HEK293 (cell line): ENCODE measurements around the gene GRM5.

Source experiments
- CTCF ChIA-PET: fragments of 350-600 bp; formaldehyde crosslinking; extraction: SDS; loops from one replicate; lab custom pipeline; 2021; ENCODE audit warnings: antibody characterized with exemption; lab: Yijun Ruan, JAX
- POLR2A ChIA-PET: fragments of 300-600 bp; formaldehyde crosslinking; extraction: SDS; loops from one replicate; lab custom pipeline; 2020; ENCODE audit warnings: antibody characterized with exemption, inconsistent platforms; lab: Yijun Ruan, JAX
- H3K27ac ChIP-seq: fragments of 200-500 bp; sonication (Bioruptor generic); 2 replicates; pipeline ENCODE4 v1.5.1; 2014; ENCODE audit warnings: low read depth, low read length, control low read depth, inconsistent platforms; ENCODE audit errors: extremely low read depth
- H3K36me3 ChIP-seq, 2 experiments: fragments of 200-500 bp in 1 of 2; sonication (Bioruptor generic) in 1 of 2; 1 replicate in 1 of 2; 2 replicates in 1 of 2; pipeline ENCODE4 v1.5.1; 2014 to 2017; ENCODE audit warnings: inconsistent platforms in 2 of 2, low read length in 2 of 2; ENCODE audit not compliant: control insufficient read depth in 2 of 2, insufficient read depth in 1 of 2
- H3K4me1 ChIP-seq: fragments of 200-500 bp; sonication (Bioruptor generic); 2 replicates; pipeline ENCODE4 v1.5.1; 2014; ENCODE audit warnings: mild to moderate bottlenecking, low read length, inconsistent platforms; ENCODE audit not compliant: control insufficient read depth, insufficient read depth
- H3K4me3 ChIP-seq: 2 replicates; pipeline ENCODE4 v1.5.1; 2011; ENCODE audit warnings: low read depth, mild to moderate bottlenecking, control low read depth, low read length, moderate library complexity
- H3K9me3 ChIP-seq: fragments of 200-500 bp; sonication (Bioruptor generic); 2 replicates; pipeline ENCODE4 v1.5.1; 2014; ENCODE audit warnings: low read depth, low read length, inconsistent platforms; ENCODE audit not compliant: control insufficient read depth, insufficient read depth
- BCL11A ChIP-seq: fragments of 450-650 bp; formaldehyde crosslinking; IDR thresholded peaks from 2 replicates; pipeline ENCODE4 v1.5.1; 2016; ENCODE audit warnings: low read depth, missing biosample characterization, missing genetic modification characterization
- GLI4 ChIP-seq: fragments of 450-650 bp; formaldehyde crosslinking; IDR thresholded peaks from 2 replicates; pipeline ENCODE4 v1.5.1; 2016; ENCODE audit warnings: missing biosample characterization, missing genetic modification characterization
- GLIS1 ChIP-seq: fragments of 450-650 bp; formaldehyde crosslinking; IDR thresholded peaks from 2 replicates; pipeline ENCODE4 v1.5.1; 2016; ENCODE audit warnings: missing biosample characterization, missing genetic modification characterization
- HOXC10 ChIP-seq: sonication (generic); formaldehyde crosslinking; IDR thresholded peaks from 2 replicates; pipeline ENCODE4 v1.8.1; 2023; ENCODE audit warnings: mild to moderate bottlenecking, missing genetic modification reagents
- KLF10 ChIP-seq: fragments of 450-650 bp; IDR thresholded peaks from 2 replicates; pipeline ENCODE4 v1.5.1; 2018; ENCODE audit warnings: missing biosample characterization, mild to moderate bottlenecking, missing genetic modification characterization
- OVOL3 ChIP-seq: fragments of 450-650 bp; formaldehyde crosslinking; IDR thresholded peaks from 2 replicates; pipeline ENCODE4 v1.5.1; 2016; ENCODE audit warnings: missing biosample characterization, missing genetic modification characterization
- ZNF114 ChIP-seq: fragments of 450-650 bp; formaldehyde crosslinking; IDR thresholded peaks from 2 replicates; pipeline ENCODE4 v1.5.0; 2017; ENCODE audit warnings: missing biosample characterization, missing genetic modification characterization
- ZNF16 ChIP-seq: fragments of 450-650 bp; formaldehyde crosslinking; IDR thresholded peaks from 2 replicates; pipeline ENCODE4 v1.5.1; 2016; ENCODE audit warnings: low read depth, missing biosample characterization, missing genetic modification characterization
- ZNF169 ChIP-seq: fragments of 450-650 bp; formaldehyde crosslinking; IDR thresholded peaks from 2 replicates; pipeline ENCODE4 v1.5.1; 2016; ENCODE audit warnings: missing biosample characterization, missing genetic modification characterization
- ZNF214 ChIP-seq: fragments of 450-650 bp; formaldehyde crosslinking; IDR thresholded peaks from 2 replicates; pipeline ENCODE4 v1.5.1; 2017; ENCODE audit warnings: missing biosample characterization, mild to moderate bottlenecking, missing genetic modification characterization, borderline replicate concordance
- ZNF239 ChIP-seq: fragments of 450-650 bp; formaldehyde crosslinking; IDR thresholded peaks from 2 replicates; pipeline ENCODE4 v1.5.1; 2016; ENCODE audit warnings: missing biosample characterization, missing genetic modification characterization
- ZNF362 ChIP-seq: fragments of 450-650 bp; formaldehyde crosslinking; IDR thresholded peaks from 2 replicates; pipeline ENCODE4 v1.5.1; 2016; ENCODE audit warnings: missing biosample characterization, missing genetic modification characterization
- ZNF404 ChIP-seq: fragments of 450-650 bp; formaldehyde crosslinking; IDR thresholded peaks from 2 replicates; pipeline ENCODE4 v1.5.1; 2017; ENCODE audit warnings: missing biosample characterization, missing genetic modification characterization
- ZNF513 ChIP-seq: fragments of 450-650 bp; IDR thresholded peaks from 2 replicates; pipeline ENCODE4 v1.5.1; 2018; ENCODE audit warnings: missing biosample characterization, missing genetic modification characterization
- ZNF521 ChIP-seq: fragments of 450-650 bp; formaldehyde crosslinking; IDR thresholded peaks from 2 replicates; pipeline ENCODE4 v1.5.1; 2017; ENCODE audit warnings: missing biosample characterization, mild to moderate bottlenecking, missing genetic modification characterization
- ZNF530 ChIP-seq: fragments of 450-650 bp; formaldehyde crosslinking; IDR thresholded peaks from 2 replicates; pipeline ENCODE4 v1.5.1; 2016; ENCODE audit warnings: low read depth, missing biosample characterization, missing genetic modification characterization
- ZNF549 ChIP-seq: fragments of 450-650 bp; IDR thresholded peaks from 2 replicates; pipeline ENCODE4 v1.5.1; 2018; ENCODE audit warnings: missing biosample characterization, missing genetic modification characterization, mild to moderate bottlenecking, inconsistent platforms, moderate library complexity
- ZNF626 ChIP-seq: fragments of 450-650 bp; sonication (Bioruptor Pico); formaldehyde crosslinking; IDR thresholded peaks from 2 replicates; pipeline ENCODE4 v1.5.1; 2018; ENCODE audit warnings: missing biosample characterization, missing genetic modification characterization, inconsistent platforms
- ZNF664 ChIP-seq: fragments of 450-650 bp; formaldehyde crosslinking; IDR thresholded peaks from 2 replicates; pipeline ENCODE4 v1.5.1; 2016; ENCODE audit warnings: missing biosample characterization, missing genetic modification characterization
- ZNF707 ChIP-seq: fragments of 450-650 bp; formaldehyde crosslinking; IDR thresholded peaks from 2 replicates; pipeline ENCODE4 v1.5.1; 2016; ENCODE audit warnings: missing biosample characterization, missing genetic modification characterization
- ZNF76 ChIP-seq: fragments of 450-650 bp; formaldehyde crosslinking; IDR thresholded peaks from 2 replicates; pipeline ENCODE4; 2016; ENCODE audit warnings: low read depth, missing biosample characterization, missing genetic modification characterization, borderline replicate concordance
- ZNF776 ChIP-seq: fragments of 450-650 bp; formaldehyde crosslinking; IDR thresholded peaks from 2 replicates; pipeline ENCODE4 v1.5.0; 2017; ENCODE audit warnings: missing biosample characterization, missing genetic modification characterization, borderline replicate concordance
- ZNF837 ChIP-seq: fragments of 450-650 bp; formaldehyde crosslinking; IDR thresholded peaks from 2 replicates; pipeline ENCODE4 v1.5.1; 2016; ENCODE audit warnings: missing biosample characterization, missing genetic modification characterization
- ZSCAN16 ChIP-seq: fragments of 450-650 bp; formaldehyde crosslinking; IDR thresholded peaks from 2 replicates; pipeline ENCODE4 v1.5.1; 2016; ENCODE audit warnings: missing biosample characterization, missing genetic modification characterization
- TF ChIP-seq, protein P1 (sequence below): fragments of 450-650 bp; formaldehyde crosslinking; IDR thresholded peaks from 2 replicates; pipeline ENCODE4 v1.5.1; 2016; ENCODE audit warnings: missing biosample characterization, missing genetic modification characterization
- TF ChIP-seq, protein P2 (sequence below): fragments of 450-650 bp; formaldehyde crosslinking; IDR thresholded peaks from 2 replicates; pipeline ENCODE4 v1.5.1; 2016; ENCODE audit warnings: missing biosample characterization, missing genetic modification characterization
- TF ChIP-seq, protein P3 (sequence below): fragments of 450-650 bp; formaldehyde crosslinking; IDR thresholded peaks from 2 replicates; pipeline ENCODE4 v1.5.1; 2016; ENCODE audit warnings: missing biosample characterization, missing genetic modification characterization
- TF ChIP-seq, protein P4 (sequence below): fragments of 450-650 bp; formaldehyde crosslinking; IDR thresholded peaks from 2 replicates; pipeline ENCODE4 v1.5.1; 2016; ENCODE audit warnings: missing biosample characterization, missing genetic modification characterization

GRM5 gene

GRCh38 chr11:88603091-88603867 lies 462.5 kb downstream of the GRM5 start:
- ChIA-PET POLR2A (no interaction called here), CTCF (interaction anchor here (0.6 kb wide), 2 partner anchors 355 to 797 kb away, joined by 3 to 5 read pairs; no protein-coding TSS in a partner anchor)
- H3K4me3 ChIP-seq: no peak overlapping the region
- no peaks in the 10 kb centered on the region for H3K36me3 ChIP-seq
- TF ChIP-seq, protein P1, sequence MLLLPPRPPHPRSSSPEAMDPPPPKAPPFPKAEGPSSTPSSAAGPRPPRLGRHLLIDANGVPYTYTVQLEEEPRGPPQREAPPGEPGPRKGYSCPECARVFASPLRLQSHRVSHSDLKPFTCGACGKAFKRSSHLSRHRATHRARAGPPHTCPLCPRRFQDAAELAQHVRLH (tag by site-specific recombination): no peak
- TF ChIP-seq ZNF513 (no peak), ZNF76 (tag by site-specific recombination) (no peak), ZNF549 (tag by site-specific recombination) (no peak), ZNF776 (tag by site-specific recombination) (no peak), KLF10 (tag by site-specific recombination) (no peak), ZNF114 (tag by site-specific recombination) (no peak), BCL11A (tag by site-specific recombination) (no peak), ZNF707 (no peak), GLI4 (tag by site-specific recombination) (no peak), ZNF239 (tag by site-specific recombination) (no peak), OVOL3 (no peak), ZNF16 (tag by site-specific recombination) (no peak), ZNF521 (tag by site-specific recombination) (no peak), ZNF837 (tag by site-specific recombination) (no peak), ZNF169 (tag by site-specific recombination) (no peak)
- TF ChIP-seq, protein P2, sequence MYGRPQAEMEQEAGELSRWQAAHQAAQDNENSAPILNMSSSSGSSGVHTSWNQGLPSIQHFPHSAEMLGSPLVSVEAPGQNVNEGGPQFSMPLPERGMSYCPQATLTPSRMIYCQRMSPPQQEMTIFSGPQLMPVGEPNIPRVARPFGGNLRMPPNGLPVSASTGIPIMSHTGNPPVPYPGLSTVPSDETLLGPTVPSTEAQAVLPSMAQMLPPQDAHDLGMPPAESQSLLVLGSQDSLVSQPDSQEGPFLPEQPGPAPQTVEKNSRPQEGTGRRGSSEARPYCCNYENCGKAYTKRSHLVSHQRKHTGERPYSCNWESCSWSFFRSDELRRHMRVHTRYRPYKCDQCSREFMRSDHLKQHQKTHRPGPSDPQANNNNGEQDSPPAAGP (tag by site-specific recombination): no peak
- TF ChIP-seq, protein P3, sequence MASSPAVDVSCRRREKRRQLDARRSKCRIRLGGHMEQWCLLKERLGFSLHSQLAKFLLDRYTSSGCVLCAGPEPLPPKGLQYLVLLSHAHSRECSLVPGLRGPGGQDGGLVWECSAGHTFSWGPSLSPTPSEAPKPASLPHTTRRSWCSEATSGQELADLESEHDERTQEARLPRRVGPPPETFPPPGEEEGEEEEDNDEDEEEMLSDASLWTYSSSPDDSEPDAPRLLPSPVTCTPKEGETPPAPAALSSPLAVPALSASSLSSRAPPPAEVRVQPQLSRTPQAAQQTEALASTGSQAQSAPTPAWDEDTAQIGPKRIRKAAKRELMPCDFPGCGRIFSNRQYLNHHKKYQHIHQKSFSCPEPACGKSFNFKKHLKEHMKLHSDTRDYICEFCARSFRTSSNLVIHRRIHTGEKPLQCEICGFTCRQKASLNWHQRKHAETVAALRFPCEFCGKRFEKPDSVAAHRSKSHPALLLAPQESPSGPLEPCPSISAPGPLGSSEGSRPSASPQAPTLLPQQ (tag by site-specific recombination): no peak
- H3K27ac ChIP-seq: no peak overlapping the region
- no peaks in the 10 kb centered on the region for H3K9me3 ChIP-seq
- H3K4me1 ChIP-seq: no peaks in the 10 kb centered on the region

DNA sequence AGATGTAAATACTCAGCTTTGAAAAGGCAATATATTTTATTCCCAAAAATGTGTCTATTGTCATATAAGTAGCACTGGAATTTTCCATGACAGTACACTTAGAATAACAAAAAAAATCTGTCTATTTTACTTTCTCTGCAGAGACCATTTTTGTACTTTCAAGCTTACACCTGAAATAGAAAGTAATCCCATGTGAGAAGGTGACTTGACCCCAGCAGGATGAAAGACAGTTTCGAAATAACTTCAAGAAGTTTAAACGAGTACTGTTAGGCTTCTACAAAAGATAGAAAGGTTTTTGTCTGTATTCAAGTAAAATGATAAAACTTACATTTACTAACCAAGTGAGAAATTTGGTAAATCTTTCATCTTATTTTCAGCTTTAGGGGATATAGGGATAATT lies 468.4 kb downstream of the GRM5 start:
- H3K36me3 ChIP-seq: no peaks in the 10 kb centered on the region
- ChIA-PET CTCF (no interaction called here), POLR2A (no interaction called here)
- H3K27ac ChIP-seq: no peak overlapping the region
- H3K4me1 ChIP-seq: no peaks in the 10 kb centered on the region
- no peaks in the 10 kb centered on the region for H3K9me3 ChIP-seq
- no peak overlapping the region for H3K4me3 ChIP-seq
- TF ChIP-seq ZSCAN16 (tag by site-specific recombination) (no peak), ZNF837 (tag by site-specific recombination) (no peak), GLIS1 (tag by site-specific recombination) (no peak), ZNF404 (no peak), ZNF214 (tag by site-specific recombination) (no peak), GLI4 (tag by site-specific recombination) (no peak), ZNF626 (tag by site-specific recombination) (no peak), ZNF664 (tag by site-specific recombination) (no peak), HOXC10 (no peak), KLF10 (tag by site-specific recombination) (no peak), ZNF530 (no peak), ZNF362 (no peak)
- TF ChIP-seq, protein P4, sequence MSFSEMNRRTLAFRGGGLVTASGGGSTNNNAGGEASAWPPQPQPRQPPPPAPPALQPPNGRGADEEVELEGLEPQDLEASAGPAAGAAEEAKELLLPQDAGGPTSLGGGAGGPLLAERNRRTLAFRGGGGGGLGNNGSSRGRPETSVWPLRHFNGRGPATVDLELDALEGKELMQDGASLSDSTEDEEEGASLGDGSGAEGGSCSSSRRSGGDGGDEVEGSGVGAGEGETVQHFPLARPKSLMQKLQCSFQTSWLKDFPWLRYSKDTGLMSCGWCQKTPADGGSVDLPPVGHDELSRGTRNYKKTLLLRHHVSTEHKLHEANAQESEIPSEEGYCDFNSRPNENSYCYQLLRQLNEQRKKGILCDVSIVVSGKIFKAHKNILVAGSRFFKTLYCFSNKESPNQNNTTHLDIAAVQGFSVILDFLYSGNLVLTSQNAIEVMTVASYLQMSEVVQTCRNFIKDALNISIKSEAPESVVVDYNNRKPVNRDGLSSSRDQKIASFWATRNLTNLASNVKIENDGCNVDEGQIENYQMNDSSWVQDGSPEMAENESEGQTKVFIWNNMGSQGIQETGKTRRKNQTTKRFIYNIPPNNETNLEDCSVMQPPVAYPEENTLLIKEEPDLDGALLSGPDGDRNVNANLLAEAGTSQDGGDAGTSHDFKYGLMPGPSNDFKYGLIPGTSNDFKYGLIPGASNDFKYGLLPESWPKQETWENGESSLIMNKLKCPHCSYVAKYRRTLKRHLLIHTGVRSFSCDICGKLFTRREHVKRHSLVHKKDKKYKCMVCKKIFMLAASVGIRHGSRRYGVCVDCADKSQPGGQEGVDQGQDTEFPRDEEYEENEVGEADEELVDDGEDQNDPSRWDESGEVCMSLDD: no peak
